ENCODE data around the gene GANC. TPM values are rescaled to one million over a fixed set of nuclear protein-coding genes. Genes with fewer than 3 reads are reported as not detected.

Gene GANC
- total RNA-seq, 1 experiment from 2014 or later = 15.8 TPM

DNA sequence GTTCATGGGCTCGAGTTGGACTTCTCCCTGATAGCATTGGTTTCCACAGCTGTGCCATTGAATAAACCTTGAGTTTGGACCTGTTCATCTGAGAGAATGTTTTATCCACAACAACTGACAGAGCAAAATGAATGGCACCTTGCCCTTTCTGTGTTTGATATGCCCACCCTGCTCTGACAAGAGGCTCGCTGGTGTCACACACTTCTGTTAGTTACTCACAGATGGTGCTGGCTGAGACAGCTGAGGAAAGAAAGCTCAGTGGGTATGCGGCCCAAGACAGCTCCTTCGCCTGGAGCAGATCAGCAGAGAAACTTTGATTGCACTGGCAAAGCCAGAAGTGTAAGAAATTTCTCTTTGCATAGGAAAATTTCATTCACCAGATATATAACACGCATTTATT is 83.8 kb downstream of the GANC start:
- Histone ChIP-seq H3T11ph (ENCODE audit: low read length) (no peak overlapping the region), H4K8ac (replicated peaks; ENCODE audit: insufficient read length, low read depth, low read length) (no peak overlapping the region), H3K23me2 (ENCODE audit: insufficient read length, low read depth, low read length, poor library complexity, severe bottlenecking) (no peaks in the 10 kb centered on the region), H2BK5ac (ENCODE audit: insufficient read length, low read length) (no peak overlapping the region), H3K27ac (ENCODE audit: insufficient read length, low read depth, low read length) (no peak overlapping the region), H3K79me2 (ENCODE audit: insufficient read depth, low read length) (no peaks in the 10 kb centered on the region), H2BK120ac (ENCODE audit: low read depth, low read length, poor library complexity, severe bottlenecking) (no peak overlapping the region), H3K4me2 (ENCODE audit: insufficient read depth, insufficient read length, low read length) (no peak overlapping the region), H4K20me1 (ENCODE audit: control insufficient read depth, insufficient read depth, insufficient read length) (no peaks in the 10 kb centered on the region), H2BK12ac (ENCODE audit: insufficient read length, low read depth, low read length) (no peak overlapping the region), H3K23ac (ENCODE audit: insufficient read length, low read depth, low read length) (no peak overlapping the region), H4K91ac (ENCODE audit: insufficient read length, low read depth, low read length) (no peak overlapping the region), H3K14ac (ENCODE audit: insufficient read depth, low read length) (no peak overlapping the region), H2AFZ (ENCODE audit: low read length) (no peak overlapping the region), H2AK5ac (ENCODE audit: insufficient read length, low read length) (no peak overlapping the region), H3K18ac (ENCODE audit: insufficient read length, low read depth, low read length) (no peak overlapping the region), H3K56ac (ENCODE audit: insufficient read length, low read depth, low read length) (no peak overlapping the region), H3K79me1 (ENCODE audit: insufficient read depth, low read depth, low read length, poor library complexity, severe bottlenecking) (no peaks in the 10 kb centered on the region), H3K9me3 (ENCODE audit: control insufficient read depth, low read depth, low read length) (no peaks in the 10 kb centered on the region), H2BK15ac (ENCODE audit: low read depth, low read length) (no peak overlapping the region), H3K27me3 (ENCODE audit: insufficient read depth, low read length) (no peaks in the 10 kb centered on the region), H3K9ac (ENCODE audit: extremely low read depth, insufficient read length, low read length) (no peak overlapping the region), H3K4ac (ENCODE audit: low read depth, low read length) (no peak overlapping the region), H3K4me1 (ENCODE audit: insufficient read depth, low read length) (no peaks in the 10 kb centered on the region), H4K5ac (ENCODE audit: insufficient read length, low read depth, low read length) (no peak overlapping the region), H2BK20ac (ENCODE audit: low read depth, low read length, poor library complexity, severe bottlenecking) (no peak overlapping the region)
- H3K27me3 Mint-ChIP-seq (ENCODE audit: low read depth) = no peaks in the 10 kb centered on the region; the same call in none of the 2 replicates
- no peak overlapping the region for H3K4me3 Mint-ChIP-seq
- WGBS (ENCODE audit: extremely low coverage, insufficient read length, low lambda C conversion rate) = no CpG with 5 or more reads among the region's 5 CpGs
- no peaks in the 10 kb centered on the region for H3K9me3 Mint-ChIP-seq
- peaks cover 4 to 7% of the 10 kb centered on the region in 2 experiments for H3K4me1 Mint-ChIP-seq
- H3K36me3 Mint-ChIP-seq (ENCODE audit: insufficient read depth in 1 of 3, low read depth in 3 of 3) = peaks cover 0 to 3% (median 0%) of the 10 kb centered on the region in 3 experiments; a peak in 1 of 7 replicates
- H3K27ac Mint-ChIP-seq = no peak overlapping the region
- no peak for DNase-seq
- TF ChIP-seq CTCF (conservative IDR thresholded peaks at IDR 0.05) = no peak
